Body of pancreas (tissue), 4 donors: ENCODE data around the gene EMILIN2.
"Not testable (repeated sequence)": the region's sequence is repeated elsewhere in the genome, so short reads cannot be mapped to it uniquely, and the experiment has no call there.

Experiments
- CTCF ChIP-seq, 7 experiments: fragments of 450-650 bp in 4 of 7; fragments of 200-600 bp in 3 of 7; sonication (generic) in 3 of 7; IDR thresholded peaks; one replicate each; pipeline ENCODE4 v1.5.1; 2016 to 2019; ENCODE audit warnings: antibody characterized with exemption in 7 of 7
- POLR2A ChIP-seq, 3 donors: fragments of 450-650 bp; IDR thresholded peaks; one replicate each; pipeline ENCODE4 v1.6.1; 2016; ENCODE audit warnings: antibody characterized with exemption in 3 of 3, mild to moderate bottlenecking in 2 of 3

- not testable (repeated sequence) for TF ChIP-seq CTCF, POLR2A (IDR thresholded peaks at IDR 0.05)
These were observed 38.2 kb upstream of the EMILIN2 start for GRCh38 chr18:2808640-2809039.
